GM12865 (cell line): ENCODE measurements around the gene ERC2.

Source experiments
- DNase-seq: peaks from one replicate; pipeline ENCODE4 v3.0.0; 2010; ENCODE audit warnings: low read depth
- H3K4me3 ChIP-seq: 2 replicates; pipeline ENCODE4 v1.5.1; 2011; ENCODE audit warnings: mild to moderate bottlenecking, low read depth, low read length, control low read depth
- CTCF ChIP-seq: IDR thresholded peaks from 2 replicates; pipeline ENCODE4 v1.5.1; 2011; ENCODE audit warnings: low read length, control low read depth, low read depth, inconsistent platforms; ENCODE audit not compliant: insufficient read depth; ENCODE audit errors: missing control alignments

ERC2 gene

GRCh38 chr3:55782807-55783206, 685.5 kb downstream of the ERC2 start:
- TF ChIP-seq CTCF, result no peak
- DNase-seq, result no peak
- H3K4me3 ChIP-seq, result no peak overlapping the region

- TF ChIP-seq CTCF, result no peak
- DNase-seq, result no peak
- H3K4me3 ChIP-seq, result no peak overlapping the region
Measured at GRCh38 chr3:55782351-55782750, 685.9 kb downstream of the ERC2 start.

- DNase-seq, result no peak
- TF ChIP-seq CTCF, result no peak
- no peak overlapping the region for H3K4me3 ChIP-seq
Measured at GRCh38 chr3:55780913-55781312, 687.4 kb downstream of the ERC2 start.

- no peak for DNase-seq
- H3K4me3 ChIP-seq, result no peak overlapping the region
- no peak for TF ChIP-seq CTCF
Measured at GRCh38 chr3:55779543-55779942, 688.7 kb downstream of the ERC2 start.

- no peak for DNase-seq
- TF ChIP-seq CTCF, result no peak
- no peak overlapping the region for H3K4me3 ChIP-seq
Measured at GRCh38 chr3:55775366-55776154, 692.7 kb downstream of the ERC2 start.

GRCh38 chr3:55774856-55775255, 693.4 kb downstream of the ERC2 start:
- DNase-seq, result no peak
- no peak for TF ChIP-seq CTCF

GRCh38 chr3:55771503-55771902, 696.8 kb downstream of the ERC2 start:
- no peak for TF ChIP-seq CTCF
- DNase-seq, result no peak
- H3K4me3 ChIP-seq, result no peak overlapping the region

More at GRCh38 chr3:55774856-55775255, 693.4 kb downstream of the ERC2 start:
- H3K4me3 ChIP-seq, result no peak overlapping the region
